Ovary (tissue), 3 donors: ENCODE measurements around the gene CHCHD3.

Experiments
- CTCF ChIP-seq, 3 donors: fragments of 450-650 bp in 2 of 3; fragments of 200-600 bp in 1 of 3; IDR thresholded peaks; one replicate each; pipeline versions ENCODE4 v1.5.1 to v1.8.0; 2016 to 2022; ENCODE audit warnings: antibody characterized with exemption in 3 of 3, mild to moderate bottlenecking in 1 of 3
- EP300 ChIP-seq: sonication (generic); formaldehyde crosslinking; IDR thresholded peaks from one replicate; pipeline ENCODE4 v1.6.1; 2017; ENCODE audit warnings: antibody characterized with exemption
- POLR2A ChIP-seq: fragments of 450-650 bp; IDR thresholded peaks from one replicate; pipeline ENCODE4 v1.6.1; 2017; ENCODE audit warnings: antibody characterized with exemption, mild to moderate bottlenecking, moderate library complexity
- donor health status: DM: no; HTN: no; CAD: no.

DNA sequence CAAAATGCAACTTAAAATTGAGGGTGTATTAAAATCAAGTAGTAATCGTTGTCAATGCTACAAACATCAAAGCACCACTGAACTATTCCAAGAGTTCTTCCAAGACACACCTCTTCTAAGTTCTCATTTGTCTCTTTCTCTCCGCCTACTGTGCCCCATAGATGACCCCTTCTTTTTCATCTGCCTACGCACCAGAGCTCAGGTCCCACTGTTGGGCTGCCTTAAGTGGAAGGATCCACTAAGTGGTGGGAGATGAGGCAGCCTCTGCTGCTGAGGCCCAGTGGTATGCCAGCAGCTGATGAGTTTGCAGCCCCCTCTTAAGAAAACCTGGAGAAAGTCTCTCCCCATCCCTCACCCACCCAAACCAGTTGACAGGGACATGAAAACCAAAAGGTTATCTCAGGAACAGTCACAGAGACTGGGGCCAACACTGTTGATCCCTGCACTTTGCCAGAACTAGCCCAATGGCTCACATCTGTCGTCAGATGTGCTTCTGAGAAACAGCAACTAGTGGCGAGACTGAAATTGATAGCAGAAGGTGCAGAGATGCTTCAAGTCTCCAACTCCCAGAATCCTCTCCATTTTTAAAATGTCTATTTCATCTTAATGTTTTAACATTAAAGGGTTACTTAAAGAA is 88.4 kb downstream of the CHCHD3 start:
- TF ChIP-seq CTCF (IDR thresholded peaks at IDR 0.05) = no peak
- no peak for TF ChIP-seq EP300
- no peak for TF ChIP-seq POLR2A
